GM10847 (cell line): ENCODE data around the gene MPC1.

Experiments used
- POLR2A ChIP-seq: IDR thresholded peaks from 2 replicates; pipeline ENCODE4 v1.6.1; 2011; ENCODE audit not compliant: insufficient read length; ENCODE audit errors: extremely low read depth

The MPC1 gene

GRCh38 chr6:166412156-166412910, 29.6 kb upstream of the MPC1 start:
- no peak for TF ChIP-seq POLR2A

- no peak for TF ChIP-seq POLR2A
Observed at GRCh38 chr6:166411721-166412151, 29.0 kb upstream of the MPC1 start.

GRCh38 chr6:166411271-166411670, 28.5 kb upstream of the MPC1 start:
- TF ChIP-seq POLR2A: no peak

GRCh38 chr6:166410426-166410935, 27.7 kb upstream of the MPC1 start:
- no peak for TF ChIP-seq POLR2A

GRCh38 chr6:166408936-166409755, 26.4 kb upstream of the MPC1 start:
- TF ChIP-seq POLR2A: no peak

GRCh38 chr6:166406197-166406596, 23.5 kb upstream of the MPC1 start:
- no peak for TF ChIP-seq POLR2A

GRCh38 chr6:166405386-166405785, 22.6 kb upstream of the MPC1 start:
- TF ChIP-seq POLR2A: no peak

GRCh38 chr6:166402582-166403277, 20.0 kb upstream of the MPC1 start:
- TF ChIP-seq POLR2A: no peak

- no peak for TF ChIP-seq POLR2A
Observed at GRCh38 chr6:166400181-166400580, 17.4 kb upstream of the MPC1 start.

- TF ChIP-seq POLR2A: no peak
Observed at GRCh38 chr6:166398348-166398747, 15.6 kb upstream of the MPC1 start.

- TF ChIP-seq POLR2A: no peak
Observed at GRCh38 chr6:166397849-166398248, 15.1 kb upstream of the MPC1 start.

- TF ChIP-seq POLR2A: no peak
Observed at GRCh38 chr6:166395778-166396177, 13.0 kb upstream of the MPC1 start.

GRCh38 chr6:166395351-166395750, 12.6 kb upstream of the MPC1 start:
- TF ChIP-seq POLR2A: no peak

GRCh38 chr6:166394036-166394892, 11.5 kb upstream of the MPC1 start:
- TF ChIP-seq POLR2A: no peak

GRCh38 chr6:166393535-166393823, 10.7 kb upstream of the MPC1 start:
- TF ChIP-seq POLR2A: no peak
